Measurements from ENCODE around the gene PCDHGB7. TPM values are rescaled to one million over a fixed set of nuclear protein-coding genes. Genes with fewer than 3 reads are reported as not detected.
"Not testable (repeated sequence)": the region's sequence is repeated elsewhere in the genome, so short reads cannot be mapped to it uniquely, and the experiment has no call there.

Gene PCDHGB7
- polyA plus RNA-seq, 3 donors = 12.4 to 16.9 (median 14.0) TPM

DNA sequence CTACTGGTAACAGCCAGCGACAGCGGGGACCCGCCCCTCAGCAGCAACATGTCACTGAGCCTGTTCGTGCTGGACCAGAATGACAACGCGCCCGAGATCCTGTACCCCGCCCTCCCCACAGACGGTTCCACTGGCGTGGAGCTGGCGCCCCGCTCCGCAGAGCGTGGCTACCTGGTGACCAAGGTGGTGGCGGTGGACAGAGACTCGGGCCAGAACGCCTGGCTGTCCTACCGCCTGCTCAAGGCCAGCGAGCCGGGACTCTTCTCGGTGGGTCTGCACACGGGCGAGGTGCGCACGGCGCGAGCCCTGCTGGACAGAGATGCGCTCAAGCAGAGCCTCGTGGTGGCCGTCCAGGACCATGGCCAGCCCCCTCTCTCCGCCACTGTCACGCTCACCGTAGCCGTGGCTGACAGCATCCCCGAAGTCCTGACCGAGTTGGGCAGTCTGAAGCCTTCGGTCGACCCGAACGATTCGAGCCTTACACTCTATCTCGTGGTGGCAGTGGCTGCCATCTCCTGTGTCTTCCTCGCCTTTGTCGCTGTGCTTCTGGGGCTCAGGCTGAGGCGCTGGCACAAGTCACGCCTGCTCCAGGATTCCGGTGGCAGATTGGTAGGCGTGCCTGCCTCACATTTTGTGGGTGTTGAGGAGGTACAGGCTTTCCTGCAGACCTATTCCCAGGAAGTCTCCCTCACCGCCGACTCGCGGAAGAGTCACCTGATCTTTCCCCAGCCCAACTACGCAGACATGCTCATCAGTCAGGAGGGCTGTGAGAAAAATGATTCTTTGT lies 22.9 kb upstream of the PCDHGB7 start:
- not testable (repeated sequence) for DNase-seq (ENCODE audit: low read depth in 3 of 3, low spot score in 2 of 3)

DNA sequence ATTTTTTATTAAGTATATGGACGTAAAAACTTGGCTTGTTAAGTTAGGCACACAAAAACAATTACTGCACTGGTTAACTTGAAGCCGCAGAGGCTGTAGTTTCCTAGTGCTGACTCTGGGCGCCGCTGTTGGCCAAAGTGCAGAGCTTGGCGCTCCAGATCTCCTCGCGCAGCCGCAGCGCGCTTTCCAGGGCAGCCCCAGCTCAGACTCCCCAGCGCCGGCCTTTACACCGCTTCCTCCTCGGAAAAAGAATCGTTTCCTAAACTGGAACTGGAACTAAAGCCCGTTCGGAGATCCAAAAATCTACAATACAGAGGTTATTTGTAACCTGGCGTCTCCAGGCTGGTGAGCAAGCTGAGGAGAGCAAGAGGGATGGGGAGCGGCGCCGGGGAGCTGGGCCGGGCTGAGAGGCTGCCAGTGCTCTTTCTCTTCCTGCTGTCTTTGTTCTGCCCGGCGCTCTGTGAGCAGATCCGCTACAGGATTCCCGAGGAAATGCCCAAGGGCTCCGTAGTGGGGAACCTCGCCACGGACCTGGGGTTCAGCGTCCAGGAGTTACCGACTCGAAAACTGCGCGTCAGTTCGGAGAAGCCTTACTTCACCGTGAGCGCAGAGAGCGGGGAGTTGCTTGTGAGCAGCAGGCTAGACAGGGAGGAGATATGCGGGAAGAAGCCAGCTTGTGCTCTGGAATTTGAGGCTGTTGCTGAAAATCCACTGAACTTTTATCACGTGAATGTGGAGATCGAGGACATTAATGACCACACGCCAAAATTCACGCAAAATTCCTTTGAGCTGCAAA lies 19.5 kb upstream of the PCDHGB7 start, which contains the start of gene PCDHGB5:
Gene PCDHGB5, plus strand, starts transcription at position 192 of the 796 bp plus-strand sequence. Its CDS starts 181 bp downstream, at position 373.
- DNase-seq (ENCODE audit: low read depth in 3 of 3, low spot score in 2 of 3) = not testable (repeated sequence)

DNA sequence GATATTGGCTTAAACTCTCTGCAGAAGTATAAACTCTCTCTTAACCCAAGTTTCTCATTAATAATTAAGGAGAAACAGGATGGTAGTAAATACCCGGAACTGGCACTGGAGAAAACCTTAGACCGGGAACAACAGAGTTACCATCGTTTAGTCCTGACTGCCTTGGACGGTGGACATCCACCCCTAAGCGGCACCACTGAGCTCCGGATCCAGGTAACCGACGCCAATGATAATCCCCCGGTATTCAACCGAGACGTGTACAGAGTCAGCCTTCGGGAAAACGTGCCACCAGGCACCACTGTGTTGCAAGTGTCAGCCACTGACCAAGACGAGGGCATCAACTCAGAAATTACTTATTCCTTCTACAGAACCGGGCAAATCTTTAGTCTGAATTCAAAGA lies 18.9 kb upstream of the PCDHGB7 start:
- DNase-seq (ENCODE audit: low read depth in 3 of 3, low spot score in 2 of 3) = no peak

DNA sequence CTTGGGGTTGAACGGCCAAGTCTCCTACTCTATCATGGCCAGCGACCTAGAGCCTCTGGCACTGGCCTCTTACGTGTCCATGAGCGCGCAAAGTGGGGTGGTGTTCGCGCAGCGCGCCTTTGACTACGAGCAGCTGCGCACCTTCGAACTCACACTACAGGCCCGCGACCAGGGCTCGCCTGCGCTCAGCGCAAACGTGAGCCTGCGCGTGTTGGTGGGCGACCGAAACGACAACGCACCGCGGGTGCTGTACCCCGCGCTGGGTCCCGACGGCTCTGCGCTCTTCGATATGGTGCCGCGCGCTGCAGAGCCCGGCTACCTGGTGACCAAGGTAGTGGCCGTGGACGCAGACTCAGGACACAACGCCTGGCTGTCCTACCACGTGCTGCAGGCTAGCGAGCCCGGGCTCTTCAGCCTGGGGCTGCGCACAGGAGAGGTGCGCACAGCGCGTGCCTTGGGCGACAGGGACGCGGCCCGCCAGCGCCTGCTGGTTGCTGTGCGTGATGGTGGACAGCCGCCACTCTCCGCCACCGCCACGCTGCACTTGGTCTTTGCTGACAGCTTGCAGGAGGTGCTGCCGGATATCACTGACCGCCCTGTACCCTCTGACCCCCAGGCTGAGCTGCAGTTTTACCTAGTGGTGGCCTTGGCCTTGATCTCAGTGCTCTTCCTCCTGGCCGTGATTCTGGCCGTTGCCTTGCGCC lies 17.8 kb upstream of the PCDHGB7 start:
- no peak for DNase-seq (ENCODE audit: low read depth in 3 of 3, low spot score in 2 of 3)

DNA sequence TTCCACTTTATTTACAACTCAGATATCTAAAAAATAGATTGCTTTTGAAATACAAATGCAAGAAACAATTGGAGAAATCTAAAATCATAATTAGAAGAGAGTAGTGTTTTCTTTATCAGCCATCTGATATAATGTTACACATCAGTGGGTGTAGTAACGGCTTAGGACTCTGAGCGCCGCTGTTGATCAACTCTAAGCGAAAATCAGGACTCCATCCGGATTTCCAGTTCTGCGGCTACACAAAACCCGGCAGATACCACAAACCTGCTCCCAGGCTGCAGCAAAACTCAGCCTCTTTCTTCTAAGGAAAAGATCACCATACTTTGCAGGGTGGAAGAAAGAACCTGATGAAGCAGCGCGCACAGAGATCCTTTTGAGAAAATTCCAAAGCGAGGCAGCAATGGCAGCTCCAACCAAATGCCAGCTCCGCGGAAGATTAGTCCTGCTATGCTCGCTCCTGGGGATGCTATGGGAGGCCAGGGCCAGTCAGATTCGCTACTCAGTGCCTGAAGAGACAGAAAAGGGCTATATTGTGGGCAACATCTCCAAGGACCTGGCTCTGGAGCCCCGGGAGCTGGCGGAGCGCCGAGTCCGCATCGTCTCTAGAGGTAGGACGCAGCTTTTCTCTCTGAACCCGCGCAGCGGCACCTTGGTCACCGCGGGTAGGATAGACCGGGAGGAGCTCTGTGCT lies 14.8 kb upstream of the PCDHGB7 start, which contains the start of gene PCDHGA9:
Gene PCDHGA9, plus strand, starts transcription at position 226 of the 691 bp plus-strand sequence. Its CDS starts 175 bp downstream, at position 401.
- DNase-seq (ENCODE audit: low read depth in 3 of 3, low spot score in 2 of 3) = no peak

DNA sequence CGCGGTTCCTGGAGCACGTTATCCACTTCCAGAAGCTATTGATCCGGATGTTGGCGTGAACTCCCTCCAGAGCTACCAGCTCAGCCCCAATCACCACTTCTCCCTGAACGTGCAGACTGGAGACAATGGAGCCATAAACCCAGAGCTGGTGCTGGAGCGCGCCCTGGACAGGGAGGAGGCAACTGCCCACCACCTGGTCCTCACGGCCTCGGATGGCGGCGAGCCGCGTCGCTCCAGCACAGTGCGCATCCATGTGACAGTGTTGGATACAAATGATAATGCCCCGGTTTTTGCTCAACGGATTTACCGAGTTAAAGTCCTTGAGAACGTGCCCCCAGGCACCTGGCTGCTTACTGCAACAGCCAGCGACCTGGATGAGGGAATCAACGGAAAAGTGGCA lies 14.1 kb upstream of the PCDHGB7 start:
- no peak for DNase-seq (ENCODE audit: low read depth in 3 of 3, low spot score in 2 of 3)

DNA sequence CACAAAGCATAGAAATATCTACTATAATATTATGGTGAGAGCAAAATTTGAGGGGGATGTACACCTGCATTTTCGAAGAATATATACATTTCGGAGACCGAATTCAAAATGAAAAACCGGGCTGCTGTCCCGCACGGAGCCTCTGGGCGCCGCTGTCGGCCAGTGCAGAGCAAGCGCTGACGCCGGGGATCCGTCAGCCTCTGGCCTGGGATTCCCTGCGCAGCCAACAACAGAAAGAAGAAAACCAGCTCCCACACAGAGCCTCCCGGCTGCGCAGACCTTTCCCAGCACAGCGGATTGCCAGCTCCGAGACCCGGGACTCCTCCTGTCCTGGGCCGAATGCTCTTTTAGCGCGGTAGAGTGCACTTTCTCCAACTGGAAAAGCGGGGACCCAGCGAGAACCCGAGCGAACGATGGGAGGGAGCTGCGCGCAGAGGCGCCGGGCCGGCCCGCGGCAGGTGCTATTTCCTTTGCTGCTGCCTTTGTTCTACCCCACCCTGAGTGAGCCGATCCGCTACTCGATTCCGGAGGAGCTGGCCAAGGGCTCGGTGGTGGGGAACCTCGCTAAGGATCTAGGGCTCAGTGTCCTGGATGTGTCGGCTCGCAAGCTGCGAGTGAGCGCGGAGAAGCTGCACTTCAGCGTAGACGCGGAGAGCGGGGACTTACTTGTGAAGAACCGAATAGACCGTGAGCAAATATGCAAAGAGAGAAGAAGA lies 9.5 kb upstream of the PCDHGB7 start, which contains the start of gene PCDHGB6:
Gene PCDHGB6, plus strand, starts transcription at position 232 of the 716 bp plus-strand sequence. Its CDS starts 182 bp downstream, at position 414.
- DNase-seq (ENCODE audit: low read depth in 3 of 3, low spot score in 2 of 3) = not testable (repeated sequence)

DNA sequence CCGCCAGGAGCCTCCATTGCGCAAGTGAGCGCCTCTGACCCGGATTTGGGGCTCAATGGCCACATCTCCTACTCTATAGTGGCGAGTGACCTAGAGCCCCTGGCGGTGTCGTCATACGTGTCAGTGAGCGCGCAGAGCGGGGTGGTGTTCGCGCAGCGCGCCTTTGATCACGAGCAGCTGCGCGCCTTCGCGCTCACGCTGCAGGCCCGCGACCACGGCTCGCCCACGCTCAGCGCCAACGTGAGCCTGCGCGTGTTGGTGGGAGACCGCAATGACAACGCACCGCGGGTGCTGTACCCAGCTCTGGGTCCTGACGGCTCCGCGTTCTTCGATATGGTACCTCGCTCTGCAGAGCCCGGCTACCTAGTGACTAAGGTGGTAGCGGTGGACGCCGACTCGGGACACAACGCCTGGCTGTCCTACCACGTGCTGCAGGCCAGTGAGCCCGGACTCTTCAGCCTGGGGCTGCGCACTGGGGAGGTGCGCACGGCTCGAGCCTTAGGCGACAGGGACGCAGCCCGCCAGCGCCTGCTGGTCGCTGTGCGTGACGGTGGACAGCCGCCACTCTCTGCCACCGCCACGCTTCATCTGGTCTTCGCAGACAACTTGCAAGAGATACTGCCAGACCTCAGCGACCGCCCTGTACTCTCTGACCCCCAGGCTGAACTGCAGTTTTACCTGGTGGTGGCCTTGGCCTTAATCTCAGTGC lies 7.7 kb upstream of the PCDHGB7 start:
- DNase-seq (ENCODE audit: low read depth in 3 of 3, low spot score in 2 of 3) = no peak

DNA sequence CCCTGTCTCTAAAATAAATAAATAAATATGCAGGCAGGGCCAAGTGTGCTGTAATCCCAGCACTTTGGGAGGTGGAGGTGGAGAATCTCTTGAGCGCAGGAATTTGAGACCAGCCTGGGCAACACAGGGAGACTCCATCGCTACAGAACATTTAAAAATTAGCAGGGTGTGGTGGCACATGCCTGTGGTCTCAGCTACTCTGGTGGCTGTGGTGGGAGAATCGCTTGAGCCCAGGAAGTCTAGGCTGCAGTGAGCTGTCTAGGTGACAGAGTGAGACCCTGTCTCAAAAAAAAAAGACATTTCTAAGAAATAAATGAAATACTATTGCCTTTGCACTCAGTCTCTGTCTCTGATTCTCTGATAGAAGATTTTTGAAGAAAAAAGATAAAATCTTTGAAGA lies 5.9 kb upstream of the PCDHGB7 start:
- no peak for DNase-seq (ENCODE audit: low read depth in 3 of 3, low spot score in 2 of 3)

DNA sequence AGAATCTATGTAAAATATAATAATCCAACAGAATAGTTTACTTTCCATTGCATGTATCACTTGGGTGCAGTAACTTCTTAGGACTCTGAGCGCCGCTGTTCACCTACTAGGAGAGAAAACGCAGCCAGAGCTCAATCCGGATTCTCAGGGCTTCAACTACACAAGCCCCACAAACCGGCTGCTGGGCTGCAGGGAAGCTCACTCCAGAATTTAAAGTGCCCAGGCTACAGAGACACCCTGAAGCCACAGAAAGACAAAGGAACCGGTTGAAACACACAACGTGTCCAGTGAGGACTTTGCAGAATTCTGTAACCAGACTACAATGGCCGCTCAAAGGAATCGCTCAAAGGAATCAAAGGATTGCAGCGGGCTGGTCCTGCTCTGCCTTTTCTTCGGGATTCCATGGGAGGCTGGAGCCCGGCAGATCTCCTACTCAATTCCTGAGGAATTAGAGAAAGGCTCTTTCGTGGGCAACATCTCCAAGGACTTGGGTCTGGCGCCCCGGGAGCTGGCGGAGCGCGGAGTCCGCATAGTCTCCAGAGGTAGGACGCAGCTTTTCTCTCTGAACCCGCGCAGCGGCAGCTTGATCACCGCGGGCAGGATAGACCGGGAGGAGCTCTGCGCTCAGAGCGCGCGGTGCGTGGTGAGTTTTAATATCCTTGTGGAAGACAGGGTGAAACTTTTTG lies 4.5 kb upstream of the PCDHGB7 start, which contains the start of gene PCDHGA10:
Gene PCDHGA10, plus strand, starts transcription at position 134 of the 686 bp plus-strand sequence. Its CDS starts 189 bp downstream, at position 323.
- DNase-seq (ENCODE audit: low read depth in 3 of 3, low spot score in 2 of 3) = no peak

DNA sequence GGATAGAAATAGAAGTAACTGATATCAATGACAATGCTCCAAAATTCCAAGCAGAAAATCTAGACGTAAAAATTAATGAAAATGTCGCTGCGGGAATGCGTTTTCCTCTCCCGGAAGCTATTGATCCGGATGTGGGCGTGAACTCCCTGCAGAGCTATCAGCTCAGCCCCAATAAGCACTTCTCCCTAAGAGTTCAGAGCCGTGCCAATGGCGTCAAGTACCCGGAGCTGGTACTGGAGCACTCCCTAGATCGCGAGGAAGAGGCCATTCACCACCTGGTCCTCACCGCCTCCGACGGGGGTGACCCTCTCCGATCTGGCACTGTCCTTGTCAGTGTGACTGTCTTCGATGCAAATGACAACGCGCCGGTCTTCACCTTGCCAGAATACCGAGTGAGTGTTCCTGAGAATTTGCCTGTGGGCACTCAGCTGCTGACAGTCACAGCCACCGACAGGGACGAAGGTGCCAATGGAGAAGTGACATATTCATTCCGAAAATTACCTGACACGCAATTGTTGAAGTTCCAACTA lies 3.9 kb upstream of the PCDHGB7 start:
- no peak for DNase-seq (ENCODE audit: low read depth in 3 of 3, low spot score in 2 of 3)

DNA sequence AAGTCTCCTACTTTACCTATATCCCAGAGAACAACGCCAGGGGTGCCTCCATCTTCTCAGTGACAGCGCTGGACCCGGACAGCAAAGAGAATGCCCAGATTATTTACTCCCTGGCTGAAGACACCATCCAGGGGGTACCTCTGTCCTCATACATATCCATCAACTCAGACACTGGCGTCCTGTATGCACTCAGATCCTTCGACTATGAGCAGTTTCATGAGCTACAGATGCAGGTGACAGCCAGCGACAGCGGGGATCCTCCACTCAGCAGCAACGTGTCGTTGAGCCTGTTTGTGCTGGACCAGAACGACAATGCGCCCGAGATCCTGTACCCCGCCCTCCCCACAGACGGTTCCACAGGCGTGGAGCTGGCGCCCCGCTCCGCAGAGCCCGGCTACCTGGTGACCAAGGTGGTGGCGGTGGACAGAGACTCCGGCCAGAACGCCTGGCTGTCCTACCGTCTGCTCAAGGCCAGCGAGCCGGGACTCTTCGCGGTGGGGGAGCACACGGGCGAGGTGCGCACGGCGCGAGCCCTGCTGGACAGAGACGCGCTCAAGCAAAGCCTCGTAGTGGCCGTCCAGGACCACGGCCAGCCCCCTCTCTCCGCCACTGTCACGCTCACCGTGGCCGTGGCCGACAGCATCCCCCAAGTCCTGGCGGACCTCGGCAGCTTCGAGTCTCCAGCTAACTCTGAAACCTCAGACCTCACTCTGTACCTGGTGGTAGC lies 2.8 kb upstream of the PCDHGB7 start:
- not testable (repeated sequence) for DNase-seq (ENCODE audit: low read depth in 3 of 3, low spot score in 2 of 3)

DNA sequence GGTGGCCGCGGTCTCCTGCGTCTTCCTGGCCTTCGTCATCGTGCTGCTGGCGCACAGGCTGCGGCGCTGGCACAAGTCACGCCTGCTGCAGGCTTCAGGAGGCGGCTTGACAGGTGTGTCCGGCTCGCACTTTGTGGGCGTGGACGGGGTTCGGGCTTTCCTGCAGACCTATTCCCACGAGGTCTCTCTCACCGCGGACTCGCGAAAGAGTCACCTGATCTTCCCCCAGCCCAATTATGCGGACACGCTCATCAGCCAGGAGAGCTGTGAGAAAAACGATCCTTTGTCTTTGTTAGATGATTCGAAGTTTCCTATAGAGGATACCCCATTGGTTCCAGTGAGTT lies 2.2 kb upstream of the PCDHGB7 start:
- not testable (repeated sequence) for DNase-seq (ENCODE audit: low read depth in 3 of 3, low spot score in 2 of 3)

DNA sequence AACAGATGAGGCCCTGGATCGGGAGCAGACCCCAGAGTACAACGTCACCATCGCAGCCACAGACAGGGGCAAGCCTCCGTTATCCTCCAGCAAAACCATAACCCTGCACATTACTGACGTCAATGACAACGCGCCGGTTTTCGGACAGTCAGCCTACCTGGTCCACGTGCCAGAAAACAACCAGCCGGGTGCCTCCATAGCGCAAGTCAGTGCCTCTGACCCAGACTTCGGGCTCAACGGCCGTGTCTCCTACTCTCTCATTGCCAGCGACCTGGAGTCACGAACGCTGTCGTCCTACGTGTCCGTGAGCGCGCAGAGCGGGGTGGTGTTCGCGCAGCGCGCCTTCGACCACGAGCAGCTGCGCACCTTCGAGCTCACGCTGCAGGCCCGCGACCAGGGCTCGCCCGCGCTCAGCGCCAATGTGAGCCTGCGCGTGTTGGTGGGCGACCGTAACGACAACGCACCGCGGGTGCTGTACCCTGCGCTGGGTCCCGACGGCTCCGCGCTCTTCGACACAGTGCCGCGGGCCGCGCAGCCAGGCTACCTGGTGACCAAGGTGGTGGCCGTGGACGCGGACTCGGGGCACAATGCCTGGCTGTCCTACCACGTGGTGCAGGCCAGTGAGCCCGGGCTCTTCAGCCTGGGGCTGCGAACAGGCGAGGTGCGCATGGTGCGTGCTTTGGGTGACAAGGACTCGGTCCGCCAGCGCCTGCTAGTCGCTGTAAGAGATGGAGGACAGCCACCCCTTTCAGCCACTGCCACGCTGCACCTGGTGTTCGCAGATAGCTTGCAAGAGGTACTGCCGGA lies 1.8 kb downstream of the PCDHGB7 start:
- DNase-seq (ENCODE audit: low read depth in 3 of 3, low spot score in 2 of 3) = no peak

DNA sequence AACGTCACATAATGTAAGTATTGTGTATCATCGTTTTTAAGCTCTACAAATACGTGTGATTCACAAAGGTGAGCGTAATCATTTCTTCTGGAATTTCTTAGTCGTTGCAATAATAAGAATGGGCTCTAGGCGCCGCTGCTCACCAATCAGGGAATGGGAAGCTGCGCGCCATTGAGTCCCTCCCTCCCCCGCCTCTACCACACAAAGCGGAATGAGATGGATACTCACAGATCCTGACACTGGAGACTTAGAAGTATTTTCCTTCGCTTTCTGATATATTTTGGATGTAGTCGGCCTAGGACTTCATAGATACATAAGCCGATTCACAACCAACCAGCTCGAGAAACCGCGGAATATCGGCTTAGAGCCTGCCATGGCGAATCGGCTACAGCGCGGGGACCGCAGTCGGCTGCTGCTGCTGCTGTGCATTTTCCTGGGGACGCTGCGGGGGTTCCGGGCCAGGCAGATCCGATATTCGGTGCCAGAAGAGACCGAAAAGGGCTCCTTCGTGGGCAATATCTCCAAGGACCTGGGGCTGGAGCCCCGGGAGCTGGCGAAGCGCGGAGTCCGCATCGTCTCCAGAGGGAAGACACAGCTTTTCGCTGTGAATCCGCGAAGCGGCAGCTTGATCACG lies 3.5 kb downstream of the PCDHGB7 start, which contains the start of gene PCDHGA11:
Gene PCDHGA11, plus strand, starts transcription at position 197 of the 634 bp plus-strand sequence. Its CDS starts 177 bp downstream, at position 374.
- DNase-seq (ENCODE audit: low read depth in 3 of 3, low spot score in 2 of 3) = no peak

DNA sequence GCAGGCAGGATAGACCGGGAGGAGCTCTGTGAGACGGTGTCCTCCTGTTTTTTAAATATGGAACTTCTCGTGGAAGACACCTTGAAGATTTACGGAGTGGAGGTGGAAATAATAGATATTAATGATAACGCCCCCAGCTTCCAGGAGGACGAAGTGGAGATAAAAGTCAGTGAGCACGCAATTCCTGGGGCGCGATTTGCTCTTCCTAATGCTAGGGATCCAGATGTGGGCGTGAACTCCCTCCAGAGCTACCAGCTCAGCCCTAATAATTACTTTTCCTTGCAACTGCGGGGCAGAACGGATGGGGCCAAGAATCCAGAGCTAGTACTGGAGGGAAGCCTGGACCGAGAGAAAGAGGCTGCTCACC lies 4.0 kb downstream of the PCDHGB7 start:
- DNase-seq (ENCODE audit: low read depth in 3 of 3, low spot score in 2 of 3) = no peak

All from right renal cortex interstitium (tissue), 3 donors.